ENCODE measurements around the gene ELOVL5. TPM values are rescaled to one million over a fixed set of nuclear protein-coding genes. Genes with fewer than 3 reads are reported as not detected.

The ELOVL5 gene
- polyA plus RNA-seq, 1 of the 3 experiments (the other 2 are of a cell fraction), result 31.9 TPM

DNA sequence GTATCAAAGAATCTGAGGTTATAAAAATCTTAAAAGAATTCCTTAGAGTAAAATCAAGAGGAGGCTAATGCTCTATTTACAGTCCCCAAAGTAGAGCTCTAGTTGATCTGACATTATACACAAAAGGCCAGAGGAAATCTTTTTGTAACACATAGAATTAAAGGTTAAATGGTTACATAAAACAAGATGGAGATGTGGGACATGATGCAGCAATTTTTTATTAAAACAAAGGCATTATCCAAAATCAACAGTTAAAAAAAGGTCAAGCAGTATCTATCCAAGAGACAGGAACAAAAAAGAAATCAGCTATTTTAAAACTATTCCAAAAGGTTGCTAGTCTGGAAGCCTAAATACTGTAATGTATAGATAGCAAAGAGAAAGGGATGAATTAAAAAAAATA is 20.4 kb downstream of the ELOVL5 start:
- H3K36me3 ChIP-seq (replicated peaks in 1 of 2; ENCODE audit: control insufficient read depth in 1 of 2, insufficient read depth in 2 of 2, low read length in 1 of 2), result no peaks in the 10 kb centered on the region
- H3K4me1 ChIP-seq (ENCODE audit: control insufficient read depth in 1 of 2, insufficient read depth in 2 of 2, low read depth in 1 of 2, low read length in 1 of 2), result peaks cover 13 to 25% of the 10 kb centered on the region in 2 experiments
- no peak overlapping the region for H3K4me3 ChIP-seq (ENCODE audit: low read depth in 2 of 2, low read length in 1 of 2)
- no peak overlapping the region for H3K4me2 ChIP-seq
- no peaks in the 10 kb centered on the region for H3K27me3 ChIP-seq (ENCODE audit: insufficient read depth)
- H3K9me2 ChIP-seq, result no peaks in the 10 kb centered on the region
- no peaks in the 10 kb centered on the region for H3K9me3 ChIP-seq
- H3F3A ChIP-seq (replicated peaks; ENCODE audit: insufficient read depth), result peaks cover 27% of the 10 kb centered on the region
- no peak overlapping the region for H2AFZ ChIP-seq (ENCODE audit: low read depth)
- TF ChIP-seq RCOR1 (IDR thresholded peaks at IDR 0.05; ENCODE audit: low read length) (no peak), TAF1 (IDR thresholded peaks at IDR 0.05; ENCODE audit: borderline replicate concordance, low read depth, low read length) (no peak), RAD21 (IDR thresholded peaks at IDR 0.05; ENCODE audit: low read length) (no peak), GABPA (IDR thresholded peaks at IDR 0.05; ENCODE audit: low read depth) (no peak), USF2 (IDR thresholded peaks at IDR 0.05; ENCODE audit: borderline replicate concordance, low read depth, low read length) (no peak), POLR2AphosphoS5 (IDR thresholded peaks at IDR 0.05; ENCODE audit: low read depth, low read length) (no peak), FOSL2 (IDR thresholded peaks at IDR 0.05; ENCODE audit: borderline replicate concordance, low read depth) (no peak), ELF1 (IDR thresholded peaks at IDR 0.05) (no peak), FOXJ3 (CRISPR knock-in tag; IDR thresholded peaks at IDR 0.05) (no peak), SMC3 (IDR thresholded peaks at IDR 0.05; ENCODE audit: low read depth, low read length) (no peak), YY1 (IDR thresholded peaks at IDR 0.05; ENCODE audit: low read depth) (no peak), TCF12 (IDR thresholded peaks at IDR 0.05) (no peak), USF1 (IDR thresholded peaks at IDR 0.05; ENCODE audit: borderline replicate concordance, low read depth) (no peak), EZH2phosphoT487 (IDR thresholded peaks at IDR 0.05; ENCODE audit: borderline replicate concordance, low read depth) (no peak), CHD2 (IDR thresholded peaks at IDR 0.05; ENCODE audit: low read length, partially characterized antibody) (no peak), IRF3 (IDR thresholded peaks at IDR 0.05; ENCODE audit: low read depth, low read length) (no peak), RFX5 (IDR thresholded peaks at IDR 0.05; ENCODE audit: low read length) (no peak), FOXM1 (IDR thresholded peaks at IDR 0.05; ENCODE audit: low read depth) (no peak)
- TF ChIP-seq, protein P1, sequence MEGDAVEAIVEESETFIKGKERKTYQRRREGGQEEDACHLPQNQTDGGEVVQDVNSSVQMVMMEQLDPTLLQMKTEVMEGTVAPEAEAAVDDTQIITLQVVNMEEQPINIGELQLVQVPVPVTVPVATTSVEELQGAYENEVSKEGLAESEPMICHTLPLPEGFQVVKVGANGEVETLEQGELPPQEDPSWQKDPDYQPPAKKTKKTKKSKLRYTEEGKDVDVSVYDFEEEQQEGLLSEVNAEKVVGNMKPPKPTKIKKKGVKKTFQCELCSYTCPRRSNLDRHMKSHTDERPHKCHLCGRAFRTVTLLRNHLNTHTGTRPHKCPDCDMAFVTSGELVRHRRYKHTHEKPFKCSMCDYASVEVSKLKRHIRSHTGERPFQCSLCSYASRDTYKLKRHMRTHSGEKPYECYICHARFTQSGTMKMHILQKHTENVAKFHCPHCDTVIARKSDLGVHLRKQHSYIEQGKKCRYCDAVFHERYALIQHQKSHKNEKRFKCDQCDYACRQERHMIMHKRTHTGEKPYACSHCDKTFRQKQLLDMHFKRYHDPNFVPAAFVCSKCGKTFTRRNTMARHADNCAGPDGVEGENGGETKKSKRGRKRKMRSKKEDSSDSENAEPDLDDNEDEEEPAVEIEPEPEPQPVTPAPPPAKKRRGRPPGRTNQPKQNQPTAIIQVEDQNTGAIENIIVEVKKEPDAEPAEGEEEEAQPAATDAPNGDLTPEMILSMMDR (IDR thresholded peaks at IDR 0.05), result no peak
- peak overlapping the region in 1 of 2 experiments; percentile 82; a peak in 3 of 4 replicates for H3K27ac ChIP-seq (ENCODE audit: low read depth in 2 of 2, low read length in 1 of 2)
- DNase-seq, result no peak
- no peak overlapping the region for H3K9ac ChIP-seq
- ChIA-PET POLR2A (no interaction called here), CTCF (interaction anchor here (0.7 to 1.3 kb wide), 5 partner anchors 11 to 44 kb away, joined by 3 read pairs; no protein-coding TSS in a partner anchor)
- peaks cover 81% of the 10 kb centered on the region for H3K79me2 ChIP-seq (ENCODE audit: insufficient read depth)
- H4K20me1 ChIP-seq (ENCODE audit: insufficient read depth), result peaks cover 14% of the 10 kb centered on the region; the same call in 1 of the 2 replicates

Data from SK-N-SH (cell line).